GM19463 (cell line): ENCODE data around the gene NUBP1.
A peak's percentile ranks its signal among the peaks of the same experiment; 100 is the strongest.
"Not testable (repeated sequence)": the region's sequence is repeated elsewhere in the genome, so short reads cannot be mapped to it uniquely, and the experiment has no call there.

ENCODE experiments used
- ATAC-seq: cut with Tn5 transposase; IDR thresholded peaks from one replicate; pipeline ENCODE4 v1.9.1; 2021; ENCODE audit warnings: mild to moderate bottlenecking, moderate library complexity; ENCODE audit not compliant: unreplicated experiment

The NUBP1 gene

DNA sequence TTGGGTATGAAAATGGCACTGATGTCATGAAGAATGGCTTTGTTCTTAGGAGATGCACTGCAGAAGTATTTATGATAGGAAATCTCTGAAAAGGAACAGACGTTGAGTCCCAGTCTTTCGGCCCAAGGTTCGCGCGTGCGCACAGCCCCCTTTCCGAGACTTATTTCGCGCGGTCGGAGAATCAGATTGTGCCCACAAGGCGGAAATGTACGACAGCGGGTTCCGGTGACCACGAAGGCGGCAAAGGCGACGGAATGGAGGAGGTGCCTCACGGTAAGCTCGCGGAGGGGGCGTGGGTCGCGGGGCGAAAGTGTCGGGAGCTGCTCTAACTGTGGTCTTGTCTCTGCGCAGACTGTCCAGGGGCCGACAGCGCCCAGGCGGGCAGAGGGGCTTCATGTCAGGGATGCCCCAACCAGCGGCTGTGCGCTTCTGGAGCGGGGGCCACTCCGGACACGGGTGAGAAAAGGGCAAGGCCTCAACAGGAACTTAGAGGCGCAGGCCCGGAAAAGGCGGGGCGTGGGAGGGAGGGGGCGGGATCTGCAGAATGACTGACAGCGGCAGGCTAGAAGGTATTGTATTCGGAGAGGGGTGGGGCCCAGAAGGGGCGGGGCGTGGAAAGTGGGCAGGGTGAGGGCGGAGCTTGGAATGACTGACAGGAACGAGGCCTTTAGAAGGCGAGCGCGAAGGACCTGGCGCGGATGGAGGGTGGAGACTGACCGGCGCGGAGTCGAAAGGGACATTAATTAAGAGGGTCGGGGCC, at the start of gene NUBP1:
Gene NUBP1, plus strand, starts transcription at position 233 of the 760 bp plus-strand sequence. Its CDS starts 22 bp downstream, at position 255.
- ATAC-seq = peak; percentile 86

DNA sequence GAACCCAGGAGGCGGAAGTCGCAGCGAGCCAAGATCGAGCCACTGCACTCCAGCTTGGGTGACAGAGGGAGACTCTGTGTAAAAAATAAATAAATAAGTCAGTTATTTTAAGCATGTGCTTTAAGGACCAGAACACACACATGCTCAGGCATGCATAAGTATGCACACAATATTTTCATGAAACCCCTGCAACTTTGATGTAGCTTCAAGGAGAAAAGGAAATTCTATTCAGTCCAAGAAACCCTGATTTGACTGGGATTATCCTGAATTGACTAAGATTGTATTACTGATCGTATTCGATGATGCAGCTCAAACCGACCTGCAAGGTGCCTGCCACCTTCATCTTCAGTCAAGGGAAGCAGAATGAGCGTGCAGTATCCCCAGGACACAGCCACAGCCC, 49.8 kb upstream of the NUBP1 start:
- no peak for ATAC-seq

DNA sequence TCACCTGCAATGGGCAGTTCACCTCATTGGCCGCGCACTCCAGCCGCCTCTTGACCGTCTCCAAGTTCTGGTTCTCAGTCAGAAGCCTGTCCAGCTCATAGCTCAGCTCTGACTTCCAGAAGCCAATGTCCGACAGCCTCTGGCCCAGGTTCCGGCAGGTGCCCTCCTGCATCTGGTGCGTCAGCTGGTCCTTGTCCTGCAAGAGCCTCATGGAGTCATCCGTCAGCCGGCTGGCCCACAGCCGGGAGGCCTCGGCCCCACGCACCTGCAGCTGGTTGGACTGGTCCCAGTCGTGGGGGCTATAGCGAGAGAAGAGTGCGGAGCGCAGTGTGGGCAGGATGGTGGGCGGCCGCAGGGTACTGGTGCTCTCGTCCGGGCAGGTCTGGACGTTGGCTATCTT, 49.3 kb upstream of the NUBP1 start:
- ATAC-seq = no peak

- no peak for ATAC-seq
Measured at GRCh38 chr16:10694830-10695229, 48.8 kb upstream of the NUBP1 start, which contains the start of gene TEKT5. Gene TEKT5 (minus strand): TSS chr16:10694930. CDS start chr16:10694873, 57 bp downstream.

DNA sequence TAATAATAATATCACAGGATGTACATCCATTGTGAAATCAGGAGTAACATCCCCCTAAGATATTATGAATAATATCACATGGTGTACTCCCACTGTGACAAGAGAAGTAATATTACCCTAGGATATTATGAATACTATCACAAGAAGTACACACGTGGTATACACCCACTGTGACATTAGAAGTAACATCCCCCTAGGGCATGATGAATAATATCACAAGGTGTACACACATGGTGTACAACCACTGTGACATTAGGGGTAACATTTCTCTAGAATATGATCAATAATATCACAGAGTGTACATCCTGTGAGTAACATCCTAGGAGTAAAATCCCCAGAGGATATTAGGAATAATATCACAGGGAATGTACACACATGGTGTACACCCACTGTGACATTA, 43.9 kb upstream of the NUBP1 start:
- ATAC-seq = no peak

DNA sequence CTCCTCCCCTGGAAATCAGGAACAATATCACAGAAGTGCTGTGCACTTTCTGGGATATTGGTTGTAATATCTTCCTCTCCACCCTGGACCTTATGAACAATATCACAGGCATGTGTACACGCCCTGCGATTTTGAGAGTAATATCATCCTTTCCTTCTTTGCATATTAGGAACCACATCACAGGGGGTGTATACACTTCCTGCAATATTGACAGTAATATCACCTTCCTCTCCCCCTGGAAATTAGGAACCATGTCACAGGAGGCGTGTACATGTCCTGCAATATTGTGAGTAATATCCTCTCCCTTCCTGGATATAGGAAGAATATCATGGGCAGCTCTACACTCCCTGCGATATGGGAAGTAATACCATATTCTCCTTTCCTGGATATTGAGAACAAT, 34.7 kb upstream of the NUBP1 start:
- ATAC-seq = no peak

GRCh38 chr16:10728003-10728887, 15.4 kb upstream of the NUBP1 start:
- ATAC-seq = no peak

DNA sequence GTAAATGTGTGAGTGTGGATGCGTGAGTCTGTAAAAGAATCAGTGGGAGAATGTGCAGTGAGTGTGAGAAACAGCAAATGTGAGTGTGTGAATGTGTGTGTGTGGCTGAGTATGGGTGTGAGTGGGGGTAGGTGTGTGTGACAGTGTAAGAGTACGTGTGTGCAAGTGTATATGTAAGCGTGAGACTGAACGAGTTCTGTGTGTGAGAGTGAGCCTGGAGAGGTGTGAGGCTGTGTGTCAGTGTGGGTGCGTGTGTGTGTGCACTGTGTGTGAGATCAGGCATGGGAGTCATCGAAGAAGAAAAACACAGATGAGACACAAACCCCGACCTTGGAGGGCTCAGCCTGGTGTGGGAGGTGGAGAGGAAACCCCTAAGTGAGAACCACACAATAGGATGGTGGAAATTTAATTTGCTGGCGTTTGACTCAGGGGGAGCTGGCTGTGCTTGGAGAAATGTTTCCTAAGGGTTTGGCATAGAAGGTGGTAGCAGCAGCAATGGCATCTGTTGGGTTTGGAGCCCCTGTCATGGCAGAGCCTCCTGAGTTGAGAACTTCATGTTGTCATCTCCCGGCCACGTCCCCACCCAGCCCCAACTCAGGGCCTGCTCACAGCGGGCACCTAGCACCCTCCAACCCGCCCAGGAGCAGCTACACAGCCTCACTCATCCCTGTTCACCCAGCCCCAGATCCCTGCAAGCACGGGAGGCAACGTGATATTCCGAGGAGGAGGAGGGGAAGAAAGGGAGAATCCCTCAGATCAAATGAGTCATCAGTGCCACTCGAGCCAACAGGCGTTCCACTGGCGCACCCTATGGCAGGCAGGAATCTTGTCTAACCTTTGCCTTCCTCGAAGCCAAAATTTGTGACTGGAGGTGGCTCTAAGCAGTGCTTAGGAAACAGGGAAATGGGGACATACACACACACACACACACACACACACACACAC, 14.3 kb upstream of the NUBP1 start:
- ATAC-seq = no peak

DNA sequence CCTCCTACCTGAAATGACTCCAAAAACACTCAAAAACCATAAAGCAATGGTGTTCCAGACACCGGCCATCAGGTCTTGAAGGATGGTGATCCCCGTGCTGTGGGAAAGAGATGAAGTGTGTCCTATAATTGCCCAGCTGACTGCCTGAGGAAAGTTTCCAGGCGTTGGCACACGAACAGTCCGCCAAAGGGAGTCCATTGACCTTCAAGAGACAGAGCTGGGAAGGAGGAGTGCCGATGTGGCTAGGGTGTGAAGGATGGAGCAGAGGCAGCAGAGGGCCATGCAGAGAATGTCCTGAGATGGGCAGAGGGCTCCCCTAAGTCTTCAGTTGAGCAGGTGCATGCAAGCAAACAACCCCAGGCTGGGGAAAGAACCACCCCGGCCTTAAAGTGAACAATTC, 11.9 kb upstream of the NUBP1 start:
- ATAC-seq = no peak

GRCh38 chr16:10737068-10737625, 6.5 kb upstream of the NUBP1 start:
- ATAC-seq = no peak

- ATAC-seq = peak; percentile 80
Measured at GRCh38 chr16:10738231-10739077, 5.2 kb upstream of the NUBP1 start.

DNA sequence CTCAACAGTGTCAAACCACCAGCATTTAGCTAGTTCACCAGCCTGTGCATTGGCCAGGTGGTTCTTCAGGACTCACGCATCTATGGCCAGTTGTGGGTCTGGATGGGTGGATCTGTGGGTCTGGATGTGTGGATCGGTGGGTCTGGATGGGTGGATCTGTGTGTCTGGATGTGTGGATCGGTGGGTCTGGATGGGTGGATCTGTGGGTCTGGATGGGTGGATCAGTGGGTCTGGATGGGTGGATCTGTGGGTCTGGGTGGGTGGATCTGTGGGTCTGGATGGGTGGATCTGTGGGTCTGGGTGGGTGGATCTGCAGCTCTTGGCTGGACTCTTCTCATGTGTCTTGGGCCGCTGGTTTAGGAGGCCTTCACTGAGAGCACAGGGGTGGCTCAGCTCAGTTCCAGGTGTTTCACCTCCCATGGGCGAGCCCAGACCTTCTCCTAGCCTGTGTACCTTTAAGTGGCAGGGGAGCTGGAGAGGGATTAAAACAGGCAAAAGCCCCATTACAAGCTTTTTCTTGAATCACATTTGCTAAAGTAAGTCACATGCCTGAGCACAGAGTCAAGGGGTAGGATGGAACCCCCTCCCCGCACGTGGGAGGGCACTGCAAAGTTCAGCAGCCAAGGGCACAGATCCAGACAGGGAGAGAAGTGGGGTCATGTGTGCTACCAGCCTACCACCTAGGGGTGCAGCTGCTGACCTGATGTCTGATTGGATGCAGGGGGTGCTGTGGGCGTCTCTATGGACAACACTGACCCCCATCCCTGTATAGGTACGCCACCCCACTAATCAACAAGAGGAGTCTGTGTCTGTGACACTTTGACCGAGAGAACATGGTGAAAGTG, 3.4 kb upstream of the NUBP1 start:
- no peak for ATAC-seq

- no peak for ATAC-seq
Measured at GRCh38 chr16:10740845-10741208, 2.8 kb upstream of the NUBP1 start.

DNA sequence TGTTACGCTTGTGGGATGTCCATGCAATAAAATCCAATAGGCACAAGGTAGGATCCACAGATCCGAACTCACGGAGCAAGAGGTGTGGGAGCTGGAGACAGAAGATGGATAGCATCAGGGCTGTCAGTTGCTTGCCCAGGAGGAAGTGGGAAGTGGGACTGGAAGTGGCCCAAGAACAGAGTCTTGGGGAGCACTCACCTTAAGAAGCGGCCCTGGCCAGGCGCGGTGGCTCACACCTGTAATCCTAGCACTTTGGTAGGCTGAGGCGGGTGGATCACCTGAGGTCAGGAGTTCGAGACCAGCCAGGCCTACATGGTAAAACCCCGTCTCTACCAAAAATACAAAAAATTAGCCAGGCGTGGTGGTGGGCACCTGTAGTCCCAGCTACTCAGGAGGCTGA, 2.4 kb upstream of the NUBP1 start:
- ATAC-seq = not testable (repeated sequence)

GRCh38 chr16:10741844-10742243, 1.8 kb upstream of the NUBP1 start:
- no peak for ATAC-seq

DNA sequence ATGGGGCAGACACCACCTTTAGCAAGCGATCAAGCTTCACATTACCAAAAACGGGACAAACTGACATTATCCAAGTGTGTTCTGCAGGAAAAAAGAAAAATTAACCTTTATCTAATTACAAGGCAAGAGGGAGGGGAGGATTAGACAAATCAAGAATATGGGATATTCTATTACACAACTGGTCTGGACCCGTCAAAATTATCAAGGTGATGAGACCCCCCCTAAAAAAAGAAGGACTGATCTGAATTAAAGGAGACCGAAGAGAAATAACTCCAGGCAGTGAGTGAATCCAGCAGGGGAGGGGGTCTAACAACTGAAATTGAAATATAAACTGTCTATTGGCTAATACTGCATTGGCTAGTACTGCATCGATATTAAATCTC, 424 bp upstream of the NUBP1 start:
- ATAC-seq = no peak

DNA sequence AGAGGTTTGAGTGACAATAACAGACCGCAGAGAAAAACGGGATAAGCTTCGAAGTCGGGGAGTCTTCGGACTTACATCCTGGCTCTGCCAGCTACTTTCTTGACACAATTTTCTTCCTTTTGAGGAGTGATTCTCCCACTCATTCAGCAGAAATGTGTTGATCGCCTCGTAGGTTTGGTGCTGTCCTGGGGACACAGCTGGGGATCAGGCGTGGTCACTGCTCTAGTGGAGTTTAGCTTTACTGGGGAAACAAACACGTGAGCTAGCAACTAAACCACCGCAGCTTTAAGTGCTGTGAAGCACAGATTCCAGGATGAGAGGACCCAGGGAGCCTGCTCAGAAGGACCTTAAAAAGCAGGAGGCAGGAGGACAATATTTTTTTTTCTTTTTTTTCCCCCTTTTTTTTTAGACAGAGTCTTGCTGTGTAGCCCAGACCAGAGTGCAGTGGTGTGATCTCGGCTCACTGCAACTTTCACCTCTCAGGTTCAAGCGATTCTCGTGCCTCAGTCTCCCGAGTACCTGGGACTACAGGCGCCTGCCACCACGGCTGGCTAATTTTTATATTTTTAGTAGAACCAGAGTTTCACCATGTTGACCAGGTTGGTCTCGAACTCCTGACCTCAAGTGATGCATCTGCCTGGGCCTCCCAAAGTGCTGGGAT, 858 bp downstream of the NUBP1 start:
- no peak for ATAC-seq

DNA sequence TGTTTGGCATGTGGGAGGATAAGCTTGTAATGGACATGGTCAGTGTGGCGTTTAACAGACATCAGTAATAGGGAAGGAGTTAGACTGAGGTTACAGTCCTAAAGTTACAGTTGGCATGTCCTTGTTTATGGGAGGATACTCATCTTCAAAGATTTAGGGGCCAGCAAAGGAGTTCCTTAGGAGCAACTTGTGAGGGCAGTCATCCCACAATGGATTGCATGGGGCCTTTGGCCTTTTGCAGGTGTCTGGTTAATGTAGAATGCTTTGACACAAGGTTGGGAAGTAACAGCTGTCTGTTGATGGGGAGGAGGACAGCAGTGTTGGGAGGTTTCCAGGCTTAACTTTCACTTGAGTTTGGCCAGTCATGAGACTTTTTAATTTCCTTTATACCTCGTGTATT, 2.2 kb downstream of the NUBP1 start:
- no peak for ATAC-seq
